GM12892 (cell line): ENCODE results near the gene RPS6KA5.

Source experiments
- POLR2A ChIP-seq: IDR thresholded peaks from 2 replicates; pipeline ENCODE4 v1.6.1; 2011; ENCODE audit warnings: low read depth, low read length, control low read depth
- TAF1 ChIP-seq: IDR thresholded peaks from 2 replicates; pipeline ENCODE4 v1.6.1; 2011; ENCODE audit warnings: low read depth, mild to moderate bottlenecking, control low read depth, low read length, borderline replicate concordance

DNA sequence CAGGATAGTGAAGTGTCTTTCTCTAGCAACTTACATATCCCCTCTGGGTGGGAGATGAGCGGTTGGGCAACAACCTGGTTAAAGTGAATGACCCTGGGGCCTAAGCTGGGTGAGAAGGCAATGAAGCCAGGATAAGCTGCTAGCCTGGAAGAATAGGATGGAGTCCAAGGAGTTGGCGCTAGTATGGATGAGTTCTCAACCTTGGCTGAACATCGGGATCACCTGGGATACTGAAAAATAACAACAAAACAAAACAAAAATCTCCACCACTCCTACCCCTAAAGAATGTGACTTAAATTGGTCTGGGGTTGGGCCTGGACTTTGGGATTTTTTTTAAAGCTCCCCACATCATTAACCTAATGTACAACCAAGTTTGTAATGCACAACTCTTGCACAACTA is 4.8 kb upstream of the RPS6KA5 start:
- TF ChIP-seq POLR2A, result no peak
- TF ChIP-seq TAF1, result no peak
